ENCODE results near the gene PAPOLA. TPM values are rescaled to one million over a fixed set of nuclear protein-coding genes. Genes with fewer than 3 reads are reported as not detected.

PAPOLA gene
- total and polyA plus RNA-seq, 2 experiments from 2014 or later: 198 to 237 TPM

GRCh38 chr14:96583569-96584041 is 81.4 kb downstream of the PAPOLA start:
- Histone ChIP-seq H3K27ac (ENCODE audit: low read depth) (no peak overlapping the region), H3K79me2 (replicated peaks; ENCODE audit: insufficient read depth) (no peaks in the 10 kb centered on the region), H3K9me2 (ENCODE audit: insufficient read depth) (no peaks in the 10 kb centered on the region), H3K4me1 (ENCODE audit: insufficient read depth) (peaks cover 19% of the 10 kb centered on the region), H3K4me2 (no peak overlapping the region), H3K4me3 (no peak overlapping the region), H3K36me3 (ENCODE audit: insufficient read depth) (no peaks in the 10 kb centered on the region), H2AFZ (no peak overlapping the region), H3K27me3 (ENCODE audit: insufficient read depth) (no peaks in the 10 kb centered on the region), H4K20me1 (replicated peaks; ENCODE audit: insufficient read depth) (no peaks in the 10 kb centered on the region), H3F3A (replicated peaks; ENCODE audit: low read depth) (0 out of 2 replicates have a peak, but pooled peaks cover 2% of the 10 kb centered on the region)
- Mint-ChIP-seq H3K4me1 (peaks cover 32% of the 10 kb centered on the region), H3K9me3 (no peaks in the 10 kb centered on the region), H3K4me3 (no peak overlapping the region), H3K36me3 (ENCODE audit: low read depth) (no peaks in the 10 kb centered on the region), H3K27me3 (ENCODE audit: insufficient read depth, low read depth, poor library complexity) (peaks cover 7% of the 10 kb centered on the region), H3K27ac (no peak overlapping the region)
- DNase-seq (ENCODE audit: low spot score) (no peak), ATAC-seq (no peak)
- TF ChIP-seq ZNF331 (CRISPR knock-in tag; IDR thresholded peaks at IDR 0.05; ENCODE audit: low read depth) (no peak), POLR2AphosphoS5 (IDR thresholded peaks at IDR 0.05; ENCODE audit: low read depth) (no peak), JUNB (IDR thresholded peaks at IDR 0.05; ENCODE audit: unreplicated experiment) (no peak), CTCF (conservative IDR thresholded peaks at IDR 0.05; ENCODE audit: low read depth in 2 of 2) (no peak), EZH2 (IDR thresholded peaks at IDR 0.05; ENCODE audit: low read depth, unreplicated experiment) (no peak)

- ATAC-seq (peak; percentile 95), DNase-seq (ENCODE audit: low spot score) (peak; percentile 90)
- H2AFZ ChIP-seq: peak overlapping the region; percentile 76; the same call in 1 of the 2 replicates
- peaks cover 9% of the 10 kb centered on the region for H3K27me3 Mint-ChIP-seq (ENCODE audit: insufficient read depth, low read depth, poor library complexity)
- peaks cover 32% of the 10 kb centered on the region for H3K4me1 Mint-ChIP-seq
- H3K27me3 ChIP-seq (ENCODE audit: insufficient read depth): no peaks in the 10 kb centered on the region
- H3K27ac Mint-ChIP-seq: no peak overlapping the region
- no peaks in the 10 kb centered on the region for H3K36me3 Mint-ChIP-seq (ENCODE audit: low read depth)
- H4K20me1 ChIP-seq (replicated peaks; ENCODE audit: insufficient read depth): no peaks in the 10 kb centered on the region
- no peaks in the 10 kb centered on the region for H3K36me3 ChIP-seq (ENCODE audit: insufficient read depth)
- peaks cover 19% of the 10 kb centered on the region for H3K4me1 ChIP-seq (ENCODE audit: insufficient read depth)
- no peaks in the 10 kb centered on the region for H3K9me3 Mint-ChIP-seq
- H3K79me2 ChIP-seq (replicated peaks; ENCODE audit: insufficient read depth): no peaks in the 10 kb centered on the region
- H3K4me3 Mint-ChIP-seq: no peak overlapping the region
- no peaks in the 10 kb centered on the region for H3K9me2 ChIP-seq (ENCODE audit: insufficient read depth)
- 0 out of 2 replicates have a peak, but pooled peaks cover 2% of the 10 kb centered on the region for H3F3A ChIP-seq (replicated peaks; ENCODE audit: low read depth)
- H3K4me2 ChIP-seq: peak overlapping the region; percentile 57; the same call in 1 of the 2 replicates
- no peak for TF ChIP-seq NANOG (IDR thresholded peaks at IDR 0.05; ENCODE audit: borderline replicate concordance)
- TF ChIP-seq POLR2AphosphoS5 (IDR thresholded peaks at IDR 0.05; ENCODE audit: low read depth): no peak
- no peak for TF ChIP-seq ZNF114 (CRISPR knock-in tag; IDR thresholded peaks at IDR 0.05)
- TF ChIP-seq ZNF462 (CRISPR knock-in tag; IDR thresholded peaks at IDR 0.05): no peak
- TF ChIP-seq EZH2phosphoT487 (IDR thresholded peaks at IDR 0.05; ENCODE audit: unreplicated experiment): no peak
- no peak for TF ChIP-seq CREB1 (CRISPR knock-in tag; IDR thresholded peaks at IDR 0.05; ENCODE audit: low read depth)
- TF ChIP-seq CTCF (conservative IDR thresholded peaks at IDR 0.05; ENCODE audit: low read depth in 2 of 2): peak; percentile 74 to 97
- no peak for TF ChIP-seq EZH2 (IDR thresholded peaks at IDR 0.05; ENCODE audit: low read depth, unreplicated experiment)
- no peak overlapping the region for H3K4me3 ChIP-seq
- no peak overlapping the region for H3K27ac ChIP-seq (ENCODE audit: low read depth)
These were observed 82.2 kb downstream of the PAPOLA start for GRCh38 chr14:96584199-96584906.

Measured in GM23338 (cell line).